ENCODE measurements around the gene METRNL.

DNA sequence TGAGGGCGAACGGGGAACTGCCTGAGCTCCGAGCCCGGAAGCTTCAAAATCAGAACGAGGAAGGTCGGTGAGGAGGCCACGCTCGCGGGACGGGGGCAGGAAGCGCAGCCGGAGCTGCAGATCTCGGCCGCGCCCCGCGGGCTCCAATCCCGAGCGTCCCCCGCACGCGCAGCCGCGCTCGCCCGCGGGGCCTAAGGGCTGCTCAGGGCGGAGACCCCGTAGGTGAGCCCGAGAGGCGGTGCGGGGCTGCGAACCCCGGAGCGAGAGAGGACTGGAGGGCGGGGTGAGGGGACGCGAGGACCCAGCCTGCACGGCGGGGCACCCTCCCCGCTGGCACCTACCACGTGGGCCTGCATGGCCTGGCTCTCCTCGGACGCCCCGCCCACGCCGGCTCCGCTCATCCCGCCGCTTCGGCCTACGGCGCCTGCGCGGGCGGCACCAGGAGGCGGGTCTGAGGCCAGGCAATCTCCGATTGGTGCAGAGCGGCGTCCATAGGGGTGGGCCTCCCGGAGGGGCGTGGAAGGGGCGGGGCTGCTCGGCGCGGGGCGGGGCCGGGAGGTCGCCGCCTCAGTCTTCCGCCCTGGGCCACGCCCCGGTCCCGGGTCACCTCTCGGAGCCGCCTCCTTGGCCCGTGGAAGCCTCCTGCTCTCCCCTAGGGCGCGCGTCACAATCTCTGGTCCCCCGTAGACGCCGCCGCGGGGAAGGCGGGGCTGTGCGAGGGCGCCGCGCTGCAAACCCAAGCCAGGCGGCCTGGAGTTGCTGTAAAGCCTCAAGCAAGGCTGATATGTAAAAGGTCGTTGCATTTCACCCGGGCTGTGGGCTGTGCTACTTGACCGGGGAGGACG lies 27.8 kb upstream of the METRNL start:
- TF ChIP-seq, protein P1, sequence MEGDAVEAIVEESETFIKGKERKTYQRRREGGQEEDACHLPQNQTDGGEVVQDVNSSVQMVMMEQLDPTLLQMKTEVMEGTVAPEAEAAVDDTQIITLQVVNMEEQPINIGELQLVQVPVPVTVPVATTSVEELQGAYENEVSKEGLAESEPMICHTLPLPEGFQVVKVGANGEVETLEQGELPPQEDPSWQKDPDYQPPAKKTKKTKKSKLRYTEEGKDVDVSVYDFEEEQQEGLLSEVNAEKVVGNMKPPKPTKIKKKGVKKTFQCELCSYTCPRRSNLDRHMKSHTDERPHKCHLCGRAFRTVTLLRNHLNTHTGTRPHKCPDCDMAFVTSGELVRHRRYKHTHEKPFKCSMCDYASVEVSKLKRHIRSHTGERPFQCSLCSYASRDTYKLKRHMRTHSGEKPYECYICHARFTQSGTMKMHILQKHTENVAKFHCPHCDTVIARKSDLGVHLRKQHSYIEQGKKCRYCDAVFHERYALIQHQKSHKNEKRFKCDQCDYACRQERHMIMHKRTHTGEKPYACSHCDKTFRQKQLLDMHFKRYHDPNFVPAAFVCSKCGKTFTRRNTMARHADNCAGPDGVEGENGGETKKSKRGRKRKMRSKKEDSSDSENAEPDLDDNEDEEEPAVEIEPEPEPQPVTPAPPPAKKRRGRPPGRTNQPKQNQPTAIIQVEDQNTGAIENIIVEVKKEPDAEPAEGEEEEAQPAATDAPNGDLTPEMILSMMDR (IDR thresholded peaks at IDR 0.05; ENCODE audit: low read depth, low read length, poor library complexity, severe bottlenecking), result no peak
- TF ChIP-seq EZH2phosphoT487 (IDR thresholded peaks at IDR 0.05; ENCODE audit: borderline replicate concordance, low read length), result no peak
